COLO668 (cell line): Measurements from ENCODE around the gene CC2D2A.

Source experiments
- DNase-seq: peaks from one replicate; lab custom pipeline; 2025; ENCODE audit not compliant: unreplicated experiment; lab: John Stamatoyannopoulos, UW

CC2D2A gene

GRCh38 chr4:15459706-15460105 is 10.0 kb upstream of the CC2D2A start:
- no peak for DNase-seq

GRCh38 chr4:15466596-15466995 is 3.1 kb upstream of the CC2D2A start:
- no peak for DNase-seq

GRCh38 chr4:15470128-15470475 is 420 bp downstream of the CC2D2A start:
- no peak for DNase-seq

GRCh38 chr4:15476396-15476795 is 6.7 kb downstream of the CC2D2A start:
- DNase-seq = no peak

- no peak for DNase-seq
Measured at GRCh38 chr4:15478724-15479088, 9.0 kb downstream of the CC2D2A start.

GRCh38 chr4:15479089-15479912 is 9.6 kb downstream of the CC2D2A start:
- peak; percentile 3 for DNase-seq

- no peak for DNase-seq
Measured at GRCh38 chr4:15479913-15480185, 10.2 kb downstream of the CC2D2A start.

- DNase-seq = no peak
Measured at GRCh38 chr4:15481961-15482745, 12.5 kb downstream of the CC2D2A start.

GRCh38 chr4:15482842-15483241 is 13.2 kb downstream of the CC2D2A start:
- no peak for DNase-seq

- no peak for DNase-seq
Measured at GRCh38 chr4:15488136-15488535, 18.5 kb downstream of the CC2D2A start.

- DNase-seq = no peak
Measured at GRCh38 chr4:15488658-15489470, 19.2 kb downstream of the CC2D2A start.

- no peak for DNase-seq
Measured at GRCh38 chr4:15489551-15489950, 19.9 kb downstream of the CC2D2A start.

GRCh38 chr4:15493411-15493810 is 23.7 kb downstream of the CC2D2A start:
- no peak for DNase-seq

- DNase-seq = no peak
Measured at GRCh38 chr4:15495621-15496020, 25.9 kb downstream of the CC2D2A start.

GRCh38 chr4:15498356-15498755 is 28.7 kb downstream of the CC2D2A start:
- DNase-seq = no peak

GRCh38 chr4:15500701-15501100 is 31.0 kb downstream of the CC2D2A start:
- no peak for DNase-seq

- DNase-seq = no peak
Measured at GRCh38 chr4:15501941-15502340, 32.3 kb downstream of the CC2D2A start.

- DNase-seq = no peak
Measured at GRCh38 chr4:15502384-15502783, 32.7 kb downstream of the CC2D2A start.

GRCh38 chr4:15504041-15504440 is 34.4 kb downstream of the CC2D2A start:
- no peak for DNase-seq

- DNase-seq = no peak
Measured at GRCh38 chr4:15506464-15506863, 36.8 kb downstream of the CC2D2A start.

- no peak for DNase-seq
Measured at GRCh38 chr4:15507679-15508078, 38.0 kb downstream of the CC2D2A start.

- no peak for DNase-seq
Measured at GRCh38 chr4:15510961-15511360, 41.3 kb downstream of the CC2D2A start.
